HS-27A (cell line): ENCODE measurements around the gene MYO16.

Experiments
- DNase-seq: peaks from one replicate; pipeline ENCODE4 v3.0.0-alpha.2; 2012; ENCODE audit warnings: low read depth, missing footprints

MYO16 gene

DNA sequence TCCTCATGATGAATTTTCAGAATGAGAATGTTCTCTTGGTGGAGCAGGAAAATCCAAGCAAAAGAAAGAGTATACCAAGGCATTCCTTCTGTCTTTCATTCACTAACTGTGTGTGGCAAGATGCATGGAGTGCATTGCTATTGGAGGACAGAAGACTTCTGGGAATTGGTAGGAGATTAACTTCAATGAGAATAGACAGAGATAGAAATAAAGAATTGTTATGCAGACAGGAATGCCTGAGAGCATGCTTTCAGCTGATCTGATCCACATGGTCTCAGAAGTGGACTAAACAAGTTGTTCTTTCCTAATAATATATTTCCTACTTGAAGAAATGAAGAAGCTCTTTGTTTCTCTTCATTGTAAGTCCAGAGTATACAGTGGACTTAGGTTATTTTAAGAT, 303.6 kb downstream of the MYO16 start:
- DNase-seq = no peak

DNA sequence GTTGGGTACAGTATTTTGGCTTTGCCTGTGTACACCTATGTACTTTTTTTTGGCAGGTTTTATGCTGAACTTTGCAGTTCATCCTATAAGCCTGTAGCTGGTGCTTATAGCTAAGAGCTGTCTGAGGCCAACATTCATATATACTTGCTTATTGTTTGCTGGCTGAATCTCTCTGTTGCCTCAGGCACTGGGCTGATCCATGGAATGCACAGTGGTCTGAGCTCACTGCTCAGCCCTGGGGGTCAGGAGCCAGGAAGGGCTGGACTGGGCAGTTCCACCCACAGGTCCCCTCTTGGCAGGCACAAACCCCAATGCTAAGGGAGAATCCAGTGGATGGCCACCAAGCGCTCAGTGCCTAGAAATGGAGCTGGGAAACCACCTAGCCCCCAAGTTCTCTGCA, 308.7 kb downstream of the MYO16 start:
- DNase-seq = no peak

DNA sequence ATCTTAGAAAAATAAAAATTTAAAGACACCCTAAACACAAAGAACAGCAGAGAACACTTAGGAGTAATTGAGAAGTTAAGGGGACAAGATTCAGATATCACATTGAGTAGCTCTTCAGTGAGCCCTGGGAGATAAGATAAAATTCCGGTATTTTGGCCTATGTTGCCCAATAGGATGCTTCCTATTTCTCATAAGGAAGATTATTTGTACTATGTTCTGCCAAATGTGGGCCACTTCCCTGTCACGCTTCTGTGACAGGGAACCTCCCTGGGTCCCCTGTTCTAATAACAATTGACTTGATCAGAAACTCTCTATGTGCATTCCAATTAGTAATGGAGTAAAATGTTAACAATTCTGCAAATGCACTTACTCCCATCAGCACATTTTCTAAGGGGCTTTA, 310.7 kb downstream of the MYO16 start:
- no peak for DNase-seq

DNA sequence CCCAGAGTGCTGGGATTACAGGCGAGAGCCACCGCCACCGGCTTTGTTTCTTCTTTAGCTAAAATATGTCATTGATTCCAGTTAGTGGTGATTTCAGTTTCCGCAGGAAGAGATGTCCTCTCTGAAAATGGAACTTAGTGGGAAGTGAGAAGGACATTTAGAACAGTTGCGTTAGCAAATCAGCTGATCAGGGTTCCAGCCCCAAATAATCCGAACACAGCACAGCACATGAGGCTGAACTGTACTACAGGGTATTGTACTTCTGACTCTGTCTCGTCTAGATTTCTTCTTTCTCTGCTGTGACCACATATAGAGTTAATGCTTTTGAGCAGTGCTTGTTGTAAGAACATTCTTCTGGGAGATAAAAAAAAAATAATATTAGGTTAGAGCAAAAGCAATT, 314.4 kb downstream of the MYO16 start:
- no peak for DNase-seq

DNA sequence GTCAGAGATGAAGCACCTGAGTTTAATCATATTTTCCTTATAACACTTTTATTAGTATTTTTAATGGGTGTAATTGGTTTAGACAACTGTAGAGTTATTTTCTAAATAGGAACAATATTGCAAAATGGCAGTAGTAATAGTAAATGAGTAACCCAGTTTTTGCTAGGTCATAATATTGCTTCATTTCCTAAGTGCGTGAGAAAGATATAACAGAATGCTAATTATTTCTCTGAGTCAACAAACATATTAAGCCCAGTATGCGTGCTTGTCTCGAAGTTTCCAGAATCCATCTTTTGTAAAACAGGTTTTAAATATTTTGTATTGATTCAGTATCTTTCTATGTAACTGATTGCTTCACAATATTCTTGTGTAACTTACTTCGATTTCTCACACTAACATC, 315.3 kb downstream of the MYO16 start:
- DNase-seq = no peak

DNA sequence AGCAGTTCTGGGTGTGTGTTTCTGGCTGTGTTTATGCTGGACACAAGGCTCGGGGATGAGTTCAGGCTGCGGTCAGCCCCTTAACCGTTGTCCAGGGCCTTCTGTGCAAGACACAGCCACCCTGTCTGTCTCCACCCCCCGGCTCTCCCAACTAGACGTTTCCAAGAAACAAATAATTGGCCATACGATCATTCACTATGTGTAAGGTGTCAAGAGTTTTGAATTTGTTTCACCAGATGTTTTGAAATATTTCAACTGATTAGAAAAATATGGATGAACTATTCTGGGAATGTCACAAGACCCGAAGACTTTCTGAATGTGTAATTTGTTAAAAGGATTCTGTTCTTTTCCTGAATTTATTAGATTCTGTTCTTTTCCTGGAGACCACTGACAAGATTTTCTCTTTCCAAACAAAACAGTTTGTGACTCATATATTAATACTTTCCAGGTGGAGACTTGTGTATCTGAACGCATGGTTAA, 318.2 kb downstream of the MYO16 start:
- no peak for DNase-seq

DNA sequence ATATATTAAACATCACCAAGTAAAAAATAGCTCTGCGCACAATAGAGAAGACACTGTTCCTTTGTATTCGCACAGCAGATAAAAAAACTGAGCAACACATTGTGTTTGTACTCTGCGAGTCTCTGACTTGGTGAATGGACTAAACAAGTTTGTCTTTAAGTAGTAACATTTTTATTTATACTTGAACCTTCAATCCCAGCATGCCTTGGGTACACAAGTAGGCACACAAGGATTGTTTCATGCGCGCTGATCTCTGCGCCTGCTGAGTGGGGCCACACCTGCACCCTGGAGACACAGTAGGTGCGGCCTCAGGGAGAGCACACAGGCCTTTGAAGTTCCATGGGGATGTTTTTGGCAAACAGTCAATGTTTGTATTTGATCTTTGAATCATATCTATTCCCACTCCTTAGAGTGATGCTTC, 318.9 kb downstream of the MYO16 start:
- no peak for DNase-seq

DNA sequence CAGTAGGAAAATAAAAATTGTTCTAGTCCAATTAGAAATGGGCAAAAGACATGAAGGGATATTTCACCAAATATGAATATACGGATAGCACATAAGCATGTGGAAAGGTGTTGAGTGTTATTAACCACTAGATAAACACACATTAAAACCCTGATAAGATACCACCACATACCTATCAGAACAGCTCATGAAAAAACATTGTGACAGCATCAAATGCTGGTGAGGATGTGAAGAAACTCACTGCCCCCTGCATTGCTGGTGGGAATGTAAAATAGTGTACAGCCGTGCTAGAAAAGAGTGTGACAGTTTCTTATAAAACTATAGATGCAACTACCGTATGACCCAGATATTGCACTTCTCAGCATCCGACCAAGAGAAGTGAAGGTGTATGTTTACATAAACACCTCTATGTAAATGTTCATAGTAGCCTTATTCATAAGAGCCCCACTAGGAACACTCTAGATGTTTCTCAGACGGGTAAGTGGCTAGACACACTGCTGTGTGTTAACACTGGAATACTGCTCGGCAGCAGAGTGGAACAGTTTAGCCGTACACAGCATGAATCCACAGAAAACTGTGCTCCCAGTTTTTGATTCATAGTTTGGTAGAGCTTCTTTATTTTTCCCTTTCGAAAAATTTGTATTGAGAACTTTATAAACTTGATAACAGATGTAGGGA, 321.1 kb downstream of the MYO16 start:
- DNase-seq = no peak

DNA sequence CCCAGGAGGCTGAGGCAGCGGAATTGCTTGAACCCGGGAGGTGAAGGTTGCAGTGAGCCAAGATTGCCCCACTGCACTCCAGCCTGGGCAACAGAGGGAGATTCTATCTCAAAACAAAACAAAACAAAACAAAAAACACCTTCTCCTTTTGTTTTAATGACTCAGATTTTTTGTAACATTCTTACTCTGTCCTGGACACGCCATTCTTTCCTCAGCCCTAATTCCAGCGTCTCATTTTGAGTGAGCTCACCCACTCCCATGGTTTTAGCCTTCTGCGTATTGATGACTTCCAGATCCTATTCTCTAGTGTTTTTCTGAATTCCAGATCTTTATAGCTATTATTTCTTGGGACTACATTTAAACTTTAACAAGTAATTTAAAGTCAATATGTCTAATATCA, 326.3 kb downstream of the MYO16 start:
- no peak for DNase-seq

DNA sequence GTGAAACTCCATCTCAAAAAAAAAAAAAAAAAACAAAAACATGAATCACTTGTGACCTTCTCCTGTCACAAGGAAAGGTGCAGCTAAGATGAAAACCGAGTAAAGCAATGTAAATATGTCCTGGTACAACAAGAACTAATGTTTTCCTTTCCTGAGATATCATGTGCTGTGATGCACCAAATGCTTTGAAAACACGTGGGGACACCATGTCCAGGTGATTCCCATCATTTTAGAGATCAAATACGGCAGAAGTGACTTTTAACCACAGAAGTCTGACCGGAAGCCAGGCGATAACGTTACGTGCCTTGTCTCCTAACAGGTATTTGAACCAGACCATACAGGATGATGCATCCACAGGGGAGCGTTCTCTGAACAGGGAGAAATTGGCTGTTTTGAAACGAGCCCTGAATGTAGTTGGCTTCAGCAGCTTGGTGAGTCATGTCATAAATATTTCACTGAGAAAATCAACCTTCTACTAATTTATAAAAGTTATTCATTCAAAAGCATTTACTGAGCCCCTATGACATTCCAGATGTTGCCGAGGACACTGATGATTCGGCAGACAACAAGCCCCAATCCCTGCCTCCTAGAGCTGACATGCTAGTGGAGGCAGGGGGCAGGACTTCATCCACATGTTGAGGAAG, 328.1 kb downstream of the MYO16 start:
- DNase-seq = no peak

DNA sequence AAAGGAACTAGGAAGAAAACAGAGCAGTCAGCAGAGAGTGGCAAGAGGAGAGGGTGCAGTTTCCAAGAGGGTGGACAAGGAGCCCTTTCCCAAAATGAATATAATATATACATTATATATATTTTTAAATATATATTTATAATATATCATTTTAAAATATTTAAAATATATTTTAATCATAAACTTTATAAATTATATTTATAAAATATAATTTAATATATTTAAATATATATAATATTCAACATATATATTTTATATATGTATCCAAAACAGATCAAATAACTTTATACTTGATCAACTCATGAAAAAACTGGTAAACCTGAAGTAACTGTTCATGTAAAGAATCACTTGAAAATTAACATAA, 328.6 kb downstream of the MYO16 start:
- DNase-seq = no peak

DNA sequence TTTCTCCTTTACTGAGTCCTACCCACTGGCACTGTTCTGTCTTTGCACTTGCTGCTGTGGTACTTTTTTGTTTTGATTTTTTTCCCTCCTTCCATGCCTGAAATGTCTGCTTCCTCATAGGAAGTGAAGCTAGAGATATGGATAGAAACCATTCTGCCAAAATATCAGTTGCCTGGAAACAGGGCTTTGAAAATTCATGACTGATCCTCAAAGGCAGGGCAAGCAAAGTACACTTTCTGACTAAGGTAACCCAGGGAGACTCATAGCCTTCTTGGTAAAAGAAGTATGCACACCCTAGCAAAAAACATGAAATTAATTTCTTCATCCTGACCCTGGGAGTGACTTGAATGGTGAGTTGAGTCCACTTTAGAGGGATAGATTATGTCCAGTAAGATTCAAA, 329.8 kb downstream of the MYO16 start:
- no peak for DNase-seq

DNA sequence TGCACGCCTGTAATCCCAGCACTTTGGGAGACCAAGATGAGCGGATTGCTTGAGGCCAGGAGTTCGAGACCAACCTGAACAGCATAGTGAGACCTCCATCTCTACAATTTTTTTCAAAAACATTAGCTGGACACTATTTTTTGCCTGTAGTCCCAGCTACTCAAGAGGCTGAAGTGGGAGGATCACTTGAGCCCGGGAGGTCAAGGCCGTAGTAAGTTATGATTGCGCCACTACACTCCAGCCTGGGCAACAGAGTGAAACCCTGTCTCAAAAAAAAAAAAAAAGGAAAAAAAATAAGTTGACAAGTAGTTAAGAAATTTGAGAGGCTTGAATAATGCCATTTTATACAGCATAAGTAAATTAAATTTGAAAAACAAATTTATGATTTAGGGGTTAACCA, 330.6 kb downstream of the MYO16 start:
- DNase-seq = no peak

DNA sequence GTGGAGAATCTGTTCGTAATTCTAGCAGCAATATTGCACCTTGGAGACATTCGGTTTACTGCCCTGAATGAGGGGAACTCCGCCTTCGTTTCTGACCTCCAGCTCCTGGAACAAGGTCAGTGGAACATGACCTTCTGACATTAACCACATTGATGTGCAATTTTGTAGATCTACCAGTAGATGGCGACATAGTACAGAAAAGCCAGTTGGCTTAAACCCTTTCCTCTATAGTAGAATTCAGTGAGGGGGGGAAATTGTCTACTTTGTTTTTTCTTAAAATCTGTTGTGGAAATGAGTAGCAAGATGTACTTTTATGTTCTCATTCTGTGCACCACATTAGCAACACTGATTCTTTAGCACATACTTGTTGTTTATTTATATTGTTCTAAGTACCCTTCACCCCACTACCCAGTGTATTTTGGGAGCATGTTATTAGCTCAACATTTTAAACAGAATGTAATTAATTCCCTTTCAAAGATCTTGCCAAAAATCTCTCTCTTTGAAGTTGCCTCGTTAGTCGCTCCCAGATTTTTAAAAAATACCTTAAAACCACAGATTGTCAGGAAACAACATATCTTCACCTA, 332.2 kb downstream of the MYO16 start:
- DNase-seq = no peak

DNA sequence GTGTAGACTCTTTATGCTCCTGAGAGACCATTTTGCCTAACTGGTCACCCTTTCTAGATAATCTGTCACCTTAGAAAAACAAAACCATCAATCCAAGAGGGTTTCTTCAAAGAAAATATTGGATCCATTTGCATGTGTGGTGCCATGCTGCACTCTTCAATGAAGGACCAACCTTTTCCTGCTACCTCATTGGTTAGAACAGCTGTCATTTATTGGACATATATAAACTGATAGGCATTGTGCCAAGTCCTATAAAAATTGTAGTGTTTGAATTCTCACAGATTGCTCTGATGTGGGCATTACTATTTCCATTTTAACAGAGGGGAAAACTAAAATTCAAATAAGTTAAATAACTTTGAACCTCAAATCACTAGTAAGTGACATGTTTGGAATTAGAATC, 333.2 kb downstream of the MYO16 start:
- DNase-seq = no peak

DNA sequence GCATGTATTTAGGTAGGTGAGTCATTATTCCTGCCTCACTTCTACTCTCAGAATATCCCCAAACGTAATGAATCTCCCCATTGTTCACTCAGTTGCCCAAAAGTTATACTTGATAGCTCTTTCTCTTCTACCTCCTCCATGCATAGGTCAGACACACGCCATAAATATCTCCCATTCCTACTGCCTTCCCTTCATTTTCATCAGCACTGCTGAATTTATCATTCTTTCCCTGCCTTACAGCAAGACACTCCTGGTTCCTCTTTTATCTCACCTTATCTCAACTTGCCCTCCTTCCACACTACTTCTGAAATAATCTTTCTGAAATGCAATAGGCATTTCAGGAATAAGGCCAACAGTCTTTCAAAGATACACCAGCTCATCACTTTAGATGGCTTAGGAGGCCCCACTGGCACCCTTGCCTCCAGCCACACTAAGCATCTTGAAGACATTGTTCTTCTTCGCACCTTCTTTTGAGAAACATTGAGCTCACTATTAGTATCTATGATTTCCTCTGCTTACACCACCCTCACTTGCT, 333.9 kb downstream of the MYO16 start:
- no peak for DNase-seq

DNA sequence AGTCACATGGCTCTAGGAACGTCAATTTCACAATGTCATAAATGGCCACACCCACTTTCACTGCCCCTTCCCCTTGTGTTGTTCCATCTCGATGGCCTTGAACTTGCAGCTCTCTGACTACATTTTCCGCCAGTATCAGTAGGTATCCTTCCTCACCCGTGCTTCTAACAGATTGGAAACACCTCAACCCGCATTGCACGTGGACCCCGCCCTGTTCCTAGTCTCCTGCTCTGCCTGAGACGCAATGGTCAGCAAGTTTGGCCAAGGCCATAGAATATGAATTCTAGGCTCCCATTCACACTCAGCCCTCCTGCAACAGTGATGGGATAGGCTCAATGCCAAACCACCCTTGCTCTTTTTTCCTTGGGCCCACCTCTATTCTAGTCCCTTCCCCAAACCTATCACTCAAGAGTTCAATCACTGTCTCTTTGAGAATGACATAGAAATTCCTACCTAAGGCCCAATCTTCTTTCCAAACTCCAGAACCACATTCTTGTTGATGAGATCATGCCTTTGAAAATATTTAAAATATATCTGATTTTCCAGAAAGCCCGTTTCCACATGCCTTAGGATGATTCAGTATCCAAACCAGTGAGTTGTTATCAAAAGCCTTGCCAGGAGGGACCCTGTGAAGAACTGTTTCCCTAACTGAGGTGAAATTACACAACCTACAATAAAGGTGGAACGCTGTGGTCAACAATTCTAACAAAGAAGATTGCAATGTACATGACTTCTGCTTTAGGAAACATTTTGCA, 334.6 kb downstream of the MYO16 start:
- no peak for DNase-seq

DNA sequence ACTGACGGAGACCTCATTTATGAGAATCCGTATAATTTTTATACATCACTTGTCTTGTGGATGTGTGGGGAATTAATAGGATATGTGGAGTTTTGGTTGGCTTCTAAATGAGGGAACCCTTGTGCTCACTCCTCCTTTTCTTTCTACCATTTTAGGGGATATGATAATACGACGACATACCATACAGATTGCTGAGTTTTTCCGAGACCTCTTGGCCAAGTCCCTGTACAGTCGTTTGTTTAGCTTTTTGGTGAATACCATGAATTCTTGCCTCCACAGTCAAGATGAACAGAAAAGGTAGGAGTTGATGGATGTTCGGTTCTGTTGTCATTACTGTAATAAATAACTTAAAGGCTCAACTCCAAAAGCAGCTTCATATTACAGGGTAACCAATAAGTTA, 335.2 kb downstream of the MYO16 start:
- no peak for DNase-seq

DNA sequence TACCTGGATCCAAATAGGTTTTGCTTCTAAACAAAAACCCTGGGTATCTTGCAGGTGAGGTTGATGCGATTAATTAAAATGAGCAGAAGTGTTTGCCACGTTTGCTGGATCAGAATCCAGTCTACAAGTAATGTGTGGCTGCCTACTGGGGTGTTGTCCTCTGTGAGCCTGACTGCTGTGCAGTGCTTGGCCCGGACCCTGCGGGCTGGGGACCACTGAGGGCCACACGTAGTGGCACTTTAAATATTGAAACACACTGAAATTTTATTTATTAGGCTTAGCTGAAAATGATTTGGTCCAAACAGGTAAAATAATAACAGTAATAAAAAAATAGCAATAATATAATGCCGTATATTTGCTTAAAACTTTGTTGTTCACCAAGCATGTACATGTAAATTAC, 338.0 kb downstream of the MYO16 start:
- DNase-seq = no peak

DNA sequence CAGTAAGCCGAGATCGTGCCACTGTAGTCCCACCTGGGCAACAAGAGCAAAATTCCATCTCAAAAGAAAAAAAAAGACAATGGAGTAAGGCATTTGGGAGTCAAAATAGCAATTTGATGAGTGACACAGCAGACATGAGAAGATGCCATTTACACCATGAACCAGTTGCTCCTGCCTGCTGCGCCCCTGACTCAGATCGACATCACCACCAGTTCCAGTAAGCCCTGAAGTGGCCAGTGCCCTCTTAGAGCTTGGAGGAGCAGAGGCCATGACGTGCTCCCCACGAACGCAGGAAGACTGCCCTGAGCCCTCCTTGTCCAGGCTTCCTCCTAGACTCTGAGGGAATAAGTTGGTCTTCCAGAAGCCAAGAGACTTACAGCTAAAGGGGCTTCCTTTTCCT, 339.2 kb downstream of the MYO16 start:
- no peak for DNase-seq

DNA sequence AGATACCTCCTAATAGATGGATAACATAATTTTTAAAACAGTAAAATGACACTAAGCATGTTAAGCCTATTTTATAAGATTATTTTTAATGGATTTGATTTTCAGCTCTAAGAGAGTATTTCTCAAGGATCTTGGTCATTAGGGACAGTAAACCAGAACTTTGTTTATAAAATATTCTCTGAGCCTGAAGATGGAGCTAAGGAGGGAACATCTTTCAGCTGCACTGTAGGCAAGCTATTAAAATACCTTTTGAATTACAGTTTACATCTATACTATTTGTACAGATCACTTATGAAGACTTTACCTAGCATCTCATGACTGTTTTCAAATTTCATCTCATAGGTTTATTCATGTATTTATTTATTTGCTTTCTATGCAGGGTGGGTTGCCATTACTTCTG, 345.3 kb downstream of the MYO16 start:
- no peak for DNase-seq

DNA sequence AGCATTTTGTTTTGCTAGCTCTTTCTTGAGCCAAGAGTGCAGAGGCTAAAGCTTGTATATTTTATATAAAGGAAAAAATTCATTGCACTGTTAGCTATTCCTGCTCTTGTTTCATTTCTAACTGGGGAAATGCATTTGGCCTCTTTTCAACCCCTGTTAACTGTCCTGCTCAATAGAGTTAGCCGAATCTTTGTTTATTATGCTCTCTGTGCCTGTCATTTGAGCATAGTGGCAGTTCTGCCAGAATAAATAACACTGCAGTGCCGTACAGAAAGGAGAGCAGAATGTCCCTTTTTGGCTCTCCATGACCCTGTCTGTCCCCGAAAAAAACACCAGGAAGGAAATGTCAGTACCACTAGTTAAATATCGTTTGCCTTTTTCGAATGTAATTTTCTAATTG, 350.8 kb downstream of the MYO16 start:
- DNase-seq = no peak

DNA sequence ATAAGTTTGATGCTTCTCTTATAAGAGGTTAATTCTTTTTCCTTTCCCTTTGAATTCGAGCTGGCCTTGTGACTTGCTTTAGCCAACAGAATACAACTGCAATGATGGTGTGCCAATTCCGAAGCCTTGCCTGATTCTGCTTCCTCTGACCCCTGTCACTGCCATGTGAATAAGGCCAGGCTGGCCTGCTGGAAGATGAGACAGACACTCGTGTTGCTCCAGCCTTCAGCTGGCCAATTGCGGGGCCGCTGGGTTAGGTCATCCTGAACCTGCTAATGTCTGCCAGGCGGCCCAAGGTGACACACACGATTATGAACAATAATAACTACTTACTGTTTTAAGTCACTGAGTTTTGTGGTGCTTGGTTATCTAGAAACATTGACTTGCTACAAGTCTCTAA, 352.0 kb downstream of the MYO16 start:
- DNase-seq = no peak
